GM19240 (cell line): ENCODE data around the gene LLGL1.

Experiments used
- DNase-seq: peaks from one replicate; pipeline ENCODE4 v3.0.0; 2011; ENCODE audit warnings: low spot score; ENCODE audit not compliant: insufficient read length

LLGL1 gene

DNA sequence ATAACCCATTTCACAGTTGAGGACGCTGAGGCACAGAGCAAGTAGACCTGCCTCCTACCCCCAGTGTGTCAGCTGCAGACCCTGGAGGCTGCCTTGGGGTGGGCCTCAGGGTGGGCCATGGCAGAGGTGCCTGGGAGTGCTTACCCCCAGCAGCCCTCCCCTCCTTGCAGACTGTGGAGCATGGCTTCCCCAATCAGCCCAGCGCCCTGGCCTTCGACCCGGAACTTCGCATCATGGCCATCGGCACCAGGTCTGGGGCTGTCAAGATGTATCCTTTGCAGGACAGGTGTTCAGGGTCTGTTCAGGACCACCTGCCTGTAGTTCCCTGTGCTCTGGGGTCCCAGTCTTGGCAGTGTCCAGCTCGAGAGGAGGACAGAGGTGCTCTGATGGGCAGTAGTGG is 4.3 kb downstream of the LLGL1 start:
- DNase-seq: no peak

DNA sequence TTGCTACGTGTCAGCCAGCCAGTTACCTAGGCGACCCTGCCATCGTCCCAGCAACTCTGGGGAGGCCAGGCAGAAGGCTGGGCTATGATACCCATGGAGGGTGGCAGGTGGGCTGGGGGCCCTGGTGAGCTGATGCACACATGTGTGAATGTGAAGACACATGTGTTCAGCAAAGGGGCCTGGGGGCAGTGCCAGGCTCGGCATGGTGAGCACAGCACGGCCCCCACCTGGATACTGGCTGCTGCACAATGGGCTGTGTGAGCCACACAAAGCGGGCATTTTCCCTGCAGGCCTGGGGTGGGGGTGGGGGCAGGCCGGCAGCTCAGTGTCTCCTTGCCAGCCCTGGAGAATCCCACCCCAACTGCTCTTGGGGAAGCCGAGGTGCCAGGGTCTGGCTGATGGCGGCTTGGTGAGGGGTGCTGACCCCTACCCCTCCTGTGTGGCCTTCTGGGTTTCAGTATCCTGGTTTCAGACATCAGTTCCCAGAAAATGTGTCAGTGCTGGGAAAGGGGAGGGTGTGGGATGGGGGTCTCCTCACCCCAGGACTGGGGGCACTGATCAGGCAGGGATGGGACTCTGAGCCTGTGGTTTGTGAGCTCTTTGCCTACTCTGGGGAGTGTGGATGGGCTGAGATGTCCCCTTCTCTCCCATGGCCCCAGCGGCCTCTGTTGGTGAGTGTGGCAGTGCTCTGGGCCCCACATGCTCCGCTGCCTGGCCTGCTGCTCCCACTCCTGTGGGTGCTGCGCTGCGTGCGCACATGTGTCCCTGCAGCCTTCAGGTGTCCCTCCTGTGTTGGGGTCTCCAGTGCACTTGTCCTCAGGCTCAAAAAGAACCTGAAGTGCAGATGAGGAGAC is 5.1 kb downstream of the LLGL1 start:
- no peak for DNase-seq

DNA sequence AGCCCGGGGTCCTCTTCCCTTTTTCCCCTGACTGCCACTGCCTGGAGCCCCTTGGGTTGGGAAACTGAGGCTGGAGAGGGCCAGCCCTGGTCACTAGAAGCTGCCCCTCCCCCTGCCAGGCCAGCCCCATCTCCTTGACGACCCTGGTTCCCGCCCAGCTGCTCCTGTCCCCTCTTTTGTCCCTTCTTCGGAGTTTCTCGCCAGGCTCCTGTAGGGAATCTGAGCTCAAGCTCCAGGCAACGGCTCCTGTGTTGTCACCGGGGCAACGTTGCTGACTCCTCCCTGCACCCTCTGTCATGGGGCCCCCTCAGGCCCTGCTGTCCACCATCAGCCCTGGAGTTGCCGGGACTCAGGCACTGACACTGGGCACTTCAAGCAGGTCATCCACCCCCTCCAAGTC is 5.7 kb downstream of the LLGL1 start:
- no peak for DNase-seq

DNA sequence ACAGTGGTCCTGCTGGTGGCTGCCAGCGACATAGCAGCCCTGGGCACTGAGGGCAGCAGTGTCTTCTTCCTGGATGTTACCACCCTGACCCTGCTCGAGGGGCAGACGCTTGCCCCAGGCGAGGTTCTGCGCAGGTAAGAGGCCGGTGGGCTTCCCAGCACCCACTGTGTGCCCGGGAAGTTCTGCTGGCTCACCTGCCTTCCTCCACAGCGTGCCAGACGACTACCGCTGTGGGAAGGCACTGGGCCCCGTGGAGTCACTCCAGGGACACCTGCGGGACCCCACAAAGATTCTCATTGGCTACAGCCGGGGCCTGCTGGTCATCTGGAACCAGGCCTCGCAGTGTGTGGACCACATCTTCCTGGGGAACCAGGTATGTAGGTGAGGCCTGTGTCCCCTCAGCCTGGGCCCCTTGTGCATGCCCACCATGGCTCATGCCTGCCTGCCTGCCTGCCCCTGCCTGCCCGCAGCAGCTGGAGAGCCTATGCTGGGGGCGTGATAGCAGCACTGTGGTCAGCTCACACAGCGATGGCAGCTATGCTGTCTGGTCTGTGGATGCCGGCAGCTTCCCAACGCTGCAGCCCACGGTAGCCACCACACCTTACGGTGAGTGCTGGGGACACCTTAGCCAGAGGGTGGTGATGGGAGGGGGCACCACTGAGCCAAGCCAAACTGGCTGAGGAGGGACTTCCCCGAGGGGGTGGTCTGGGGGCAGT is 8.5 kb downstream of the LLGL1 start:
- no peak for DNase-seq

DNA sequence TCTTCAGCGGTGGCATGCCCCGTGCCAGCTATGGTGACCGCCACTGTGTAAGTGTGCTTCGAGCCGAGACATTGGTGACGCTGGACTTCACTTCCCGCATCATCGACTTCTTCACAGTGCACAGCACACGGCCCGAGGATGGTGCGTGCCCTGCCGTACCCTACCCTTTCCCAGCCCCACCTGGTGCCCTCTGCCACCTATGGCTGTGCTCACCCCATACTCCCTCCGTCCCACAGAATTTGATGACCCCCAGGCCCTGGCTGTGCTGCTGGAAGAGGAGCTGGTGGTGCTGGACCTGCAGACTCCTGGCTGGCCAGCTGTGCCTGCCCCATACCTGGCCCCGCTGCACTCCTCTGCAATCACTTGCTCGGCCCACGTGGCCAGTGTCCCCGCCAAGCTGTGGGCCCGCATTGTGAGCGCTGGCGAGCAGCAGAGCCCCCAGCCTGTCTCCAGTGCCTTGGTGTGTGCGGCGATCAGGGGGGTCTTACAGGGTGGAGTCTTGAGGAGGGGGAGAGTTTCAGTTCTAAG is 9.5 kb downstream of the LLGL1 start:
- DNase-seq: no peak

DNA sequence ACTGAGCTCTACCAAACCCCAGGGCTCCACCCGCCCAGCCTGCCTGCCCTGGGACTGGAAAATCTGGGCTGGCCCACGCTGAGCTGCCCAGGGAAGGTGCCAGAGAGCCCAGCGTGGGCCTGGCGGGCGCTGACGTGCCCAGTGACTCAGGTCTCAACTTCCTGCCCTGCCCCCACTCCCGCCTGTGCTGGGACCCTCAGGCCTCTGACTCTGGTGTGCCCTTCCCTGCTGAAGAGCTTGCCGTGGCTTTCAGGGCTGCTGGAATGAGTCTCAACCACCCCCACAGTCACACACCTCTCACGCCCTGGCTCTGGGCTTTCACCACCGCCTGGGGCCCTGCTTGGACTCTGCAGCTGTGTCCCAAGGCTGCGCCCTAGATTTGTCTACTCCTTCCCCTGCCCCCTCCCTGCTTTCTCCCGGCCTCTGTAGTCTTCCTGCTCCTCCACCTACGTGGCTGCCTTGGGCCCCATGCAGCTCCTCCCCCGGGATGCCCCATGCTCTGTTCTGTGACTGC is 10.4 kb downstream of the LLGL1 start:
- no peak for DNase-seq

DNA sequence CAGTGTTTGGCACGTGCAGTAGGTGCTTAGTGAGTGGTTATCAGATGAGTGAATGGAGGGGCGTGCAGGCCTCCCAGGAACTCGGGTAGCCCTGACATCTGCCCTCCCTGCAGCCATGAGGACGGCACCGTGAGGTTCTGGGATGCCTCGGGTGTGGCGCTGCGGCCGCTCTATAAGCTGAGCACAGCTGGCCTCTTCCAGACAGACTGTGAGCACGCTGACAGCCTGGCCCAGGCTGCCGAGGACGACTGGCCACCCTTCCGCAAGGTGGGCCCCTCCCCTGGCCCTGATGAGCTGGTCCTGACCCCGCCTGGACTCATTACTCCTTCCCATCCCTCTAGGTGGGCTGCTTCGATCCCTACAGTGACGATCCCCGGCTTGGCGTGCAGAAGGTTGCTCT is 11.1 kb downstream of the LLGL1 start:
- no peak for DNase-seq

DNA sequence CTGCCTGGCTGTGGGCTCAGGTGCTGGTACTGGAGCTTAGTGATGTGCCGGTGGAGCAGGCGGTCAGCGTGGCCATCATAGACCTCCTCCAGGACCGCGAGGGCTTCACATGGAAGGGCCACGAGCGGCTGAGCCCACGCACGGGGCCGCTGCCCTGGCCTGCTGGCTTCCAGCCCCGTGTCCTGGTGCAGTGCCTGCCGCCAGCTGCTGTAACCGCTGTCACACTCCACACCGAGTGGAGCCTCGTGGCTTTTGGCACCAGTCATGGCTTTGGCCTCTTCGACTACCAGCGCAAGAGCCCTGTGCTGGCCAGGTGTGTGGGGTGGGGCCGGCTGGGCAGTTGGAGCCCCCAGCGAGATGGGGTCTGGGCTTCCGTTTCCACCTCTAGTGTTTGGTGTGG is 12.0 kb downstream of the LLGL1 start:
- DNase-seq: no peak

DNA sequence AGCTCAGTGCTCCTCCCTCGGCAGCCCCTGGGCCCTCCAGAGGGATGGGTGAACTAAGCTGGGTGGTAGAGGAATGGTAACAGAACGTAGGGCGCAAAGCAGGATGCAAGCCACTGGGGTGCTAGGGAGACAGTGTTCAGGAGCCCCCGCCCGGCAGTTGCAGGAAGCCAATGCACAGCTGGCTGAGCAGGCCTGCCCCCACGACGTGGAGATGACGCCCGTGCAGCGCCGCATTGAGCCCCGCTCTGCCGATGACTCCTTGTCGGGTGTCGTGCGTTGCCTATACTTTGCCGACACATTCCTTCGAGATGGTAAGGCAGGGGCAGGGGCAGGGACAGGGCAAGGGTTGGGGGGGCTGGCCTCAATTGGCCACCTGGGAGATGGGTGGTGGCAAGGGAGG is 12.9 kb downstream of the LLGL1 start:
- no peak for DNase-seq

DNA sequence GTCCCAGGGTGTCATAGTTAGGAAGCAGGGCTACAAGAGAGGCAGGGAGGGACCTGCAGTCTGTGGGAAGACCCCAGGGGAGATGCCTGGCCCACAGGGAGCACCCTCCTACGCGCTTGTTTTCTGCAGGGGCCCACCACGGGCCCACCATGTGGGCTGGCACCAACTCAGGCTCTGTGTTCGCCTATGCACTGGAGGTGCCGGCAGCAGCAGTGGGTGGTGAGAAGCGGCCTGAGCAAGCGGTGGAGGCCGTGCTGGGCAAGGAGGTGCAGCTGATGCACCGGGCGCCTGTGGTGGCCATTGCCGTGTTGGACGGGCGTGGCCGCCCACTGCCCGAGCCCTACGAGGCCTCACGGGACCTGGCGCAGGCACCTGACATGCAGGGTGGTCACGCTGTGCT is 15.0 kb downstream of the LLGL1 start:
- DNase-seq: no peak

DNA sequence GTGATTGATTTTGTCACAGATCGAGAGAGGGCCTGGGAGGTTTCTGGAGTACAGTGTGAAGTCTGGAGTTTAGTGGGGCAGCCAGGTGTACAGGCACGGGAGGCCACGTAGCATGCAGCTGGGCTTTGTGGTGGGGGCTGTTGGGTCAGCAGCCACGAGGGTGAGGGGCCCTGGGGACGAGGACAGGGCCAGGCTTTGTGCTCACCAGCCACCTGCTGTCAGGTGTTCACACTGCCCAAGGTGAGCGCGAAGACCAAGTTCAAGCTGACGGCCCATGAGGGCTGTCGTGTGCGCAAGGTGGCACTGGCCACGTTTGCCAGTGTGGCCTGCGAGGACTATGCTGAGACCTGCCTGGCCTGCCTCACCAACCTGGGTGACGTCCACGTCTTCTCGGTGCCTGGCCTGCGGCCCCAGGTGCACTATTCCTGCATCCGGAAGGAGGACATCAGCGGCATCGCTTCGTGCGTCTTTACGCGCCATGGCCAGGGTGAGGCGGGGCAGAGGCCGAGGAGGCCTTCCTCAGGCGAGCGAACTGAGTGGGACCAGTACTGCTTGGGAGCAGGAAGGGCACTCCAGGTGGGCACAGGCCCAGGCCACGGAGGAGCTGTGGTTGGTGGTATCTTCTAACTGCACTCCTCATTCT is 15.9 kb downstream of the LLGL1 start:
- DNase-seq: no peak

DNA sequence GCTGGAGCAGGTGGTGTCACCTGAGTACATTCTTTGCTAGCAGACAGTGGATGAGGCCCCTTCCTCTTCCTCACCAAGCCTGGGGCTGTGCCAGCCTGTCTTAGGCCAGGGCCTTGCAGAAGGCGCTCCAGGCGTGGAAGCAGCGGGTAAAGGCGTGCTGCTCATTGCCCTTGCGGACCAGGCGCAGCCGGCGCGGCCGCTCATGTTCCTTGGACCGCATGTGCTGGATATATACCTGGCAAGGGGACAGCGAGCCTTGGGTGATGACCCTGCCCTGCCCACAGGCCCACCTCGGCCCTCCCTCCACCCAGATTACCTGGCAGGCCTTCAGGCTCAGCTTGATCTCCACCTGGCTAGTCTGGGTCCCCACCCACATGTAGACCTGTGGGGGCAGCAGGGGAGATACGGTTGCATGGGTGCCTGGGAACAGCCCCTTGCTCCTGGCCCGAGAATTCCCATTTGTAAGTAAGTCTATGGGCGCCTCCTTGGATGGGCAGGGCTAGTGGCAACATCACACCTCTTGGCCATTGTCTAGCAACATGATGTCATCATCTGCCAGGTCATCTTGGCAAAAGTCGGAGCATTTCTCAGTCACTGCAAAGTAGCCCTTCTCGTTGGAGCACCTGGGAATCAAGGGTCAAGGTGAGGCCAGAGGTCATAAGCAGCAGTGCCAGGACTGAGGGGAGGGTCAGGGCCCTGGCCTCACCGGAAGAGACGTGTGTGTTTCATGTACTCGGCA is 19.8 kb downstream of the LLGL1 start:
- DNase-seq: no peak

DNA sequence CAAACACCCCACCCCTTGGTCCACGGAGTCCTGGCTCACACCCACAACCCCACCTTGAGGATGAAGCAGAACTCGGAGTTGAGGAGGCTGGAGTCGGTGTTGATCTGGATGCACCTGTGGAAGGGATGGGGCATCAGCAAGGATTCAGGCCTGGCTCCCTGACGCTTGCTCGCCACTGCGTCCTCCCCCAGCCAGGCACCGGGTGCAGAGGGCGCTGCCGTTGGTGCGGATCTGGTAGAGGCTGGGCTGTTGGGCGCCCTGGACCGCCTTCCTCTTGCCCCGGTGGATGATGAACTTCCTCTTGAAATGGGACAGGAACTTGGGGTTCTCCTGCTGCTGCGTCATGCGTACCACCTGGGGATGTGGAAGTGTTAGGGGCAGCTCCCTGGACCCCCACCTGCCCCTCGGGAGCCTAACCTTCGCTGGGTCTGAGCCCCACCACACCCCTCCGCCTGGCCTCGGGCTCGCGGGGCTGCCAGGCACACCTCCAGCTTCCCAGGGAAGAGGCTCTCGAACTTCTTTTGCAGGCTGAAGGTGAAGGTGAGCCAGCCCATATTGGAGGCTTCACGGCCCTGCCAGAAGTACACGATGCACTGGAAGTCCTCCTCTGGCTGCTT is 20.8 kb downstream of the LLGL1 start:
- DNase-seq: no peak

DNA sequence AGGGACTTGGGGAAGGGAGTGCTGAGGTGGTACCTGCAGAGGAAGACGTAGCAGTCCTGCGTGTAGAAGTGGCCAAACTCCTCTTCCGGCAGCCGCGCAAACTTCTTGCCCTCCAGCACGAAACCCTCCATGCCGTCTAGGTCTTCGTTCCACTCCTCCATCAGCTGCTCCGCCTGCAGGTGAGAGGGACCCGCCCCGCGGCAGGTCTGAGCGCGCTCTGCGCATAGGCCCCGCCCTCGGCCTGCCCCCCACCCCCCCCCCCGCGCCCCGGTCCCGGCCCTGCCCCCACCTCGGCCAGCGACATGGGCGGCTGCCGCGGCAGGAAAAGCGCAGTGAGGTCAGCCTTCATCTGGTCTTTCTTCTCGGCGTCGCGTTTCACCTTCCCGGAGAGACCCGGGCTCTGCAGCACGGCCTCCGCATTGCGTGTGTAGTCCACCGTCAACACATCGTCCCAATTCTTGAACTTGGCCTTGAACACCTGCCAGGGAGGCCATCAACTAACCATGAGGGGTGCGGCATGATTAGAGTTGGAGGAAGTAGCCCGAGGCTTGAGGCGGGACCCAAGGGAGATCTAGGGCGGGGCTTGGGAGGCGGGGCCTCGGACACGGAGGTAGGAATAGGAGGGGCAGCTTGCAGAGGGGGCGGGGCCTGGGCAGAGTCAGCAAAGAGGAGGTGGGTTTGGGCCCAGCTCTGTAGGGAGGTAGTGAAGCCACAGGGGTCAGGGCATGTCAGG is 21.6 kb downstream of the LLGL1 start:
- DNase-seq: peak; percentile 54

DNA sequence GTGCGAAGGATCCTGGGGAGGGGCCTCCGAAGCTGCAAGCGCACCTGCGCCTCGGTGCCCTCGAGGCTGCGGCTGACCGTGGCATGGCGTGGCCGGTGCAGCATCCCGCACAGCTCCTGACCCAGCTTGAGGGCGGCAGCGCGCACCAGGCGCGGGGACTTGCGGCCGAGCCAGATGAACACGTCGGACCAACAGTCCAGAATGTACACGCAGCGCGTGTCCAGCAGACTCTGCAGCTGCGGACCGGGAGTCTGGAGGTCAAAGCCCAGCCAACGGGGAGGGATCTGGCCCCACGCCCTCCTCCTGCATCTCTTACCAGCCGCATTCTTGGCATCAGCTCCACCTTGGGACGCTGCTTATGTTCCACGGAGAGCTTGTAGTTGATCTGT is 22.2 kb downstream of the LLGL1 start:
- DNase-seq: no peak

DNA sequence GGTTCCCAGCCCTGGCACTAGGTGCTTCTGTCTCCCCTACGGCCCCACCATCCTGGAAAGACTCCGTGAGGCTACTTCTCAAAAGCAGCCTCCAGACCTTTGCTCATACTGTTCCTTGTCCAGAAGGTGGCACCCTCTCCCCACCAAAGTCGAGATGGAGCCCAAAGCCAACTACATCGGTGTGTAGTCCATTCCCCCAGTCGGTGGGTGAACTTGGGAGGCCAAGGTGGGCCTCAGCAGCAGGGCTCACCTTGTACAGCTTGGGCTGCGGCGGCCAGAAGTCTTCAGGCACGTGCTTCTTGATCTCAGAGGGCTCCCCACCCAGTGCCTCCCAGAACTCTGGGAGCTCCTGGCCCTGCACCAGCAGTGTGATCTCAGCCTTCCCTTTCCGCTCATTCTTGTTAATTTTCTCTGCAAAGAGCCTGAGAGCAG is 22.9 kb downstream of the LLGL1 start:
- DNase-seq: peak; percentile 99

DNA sequence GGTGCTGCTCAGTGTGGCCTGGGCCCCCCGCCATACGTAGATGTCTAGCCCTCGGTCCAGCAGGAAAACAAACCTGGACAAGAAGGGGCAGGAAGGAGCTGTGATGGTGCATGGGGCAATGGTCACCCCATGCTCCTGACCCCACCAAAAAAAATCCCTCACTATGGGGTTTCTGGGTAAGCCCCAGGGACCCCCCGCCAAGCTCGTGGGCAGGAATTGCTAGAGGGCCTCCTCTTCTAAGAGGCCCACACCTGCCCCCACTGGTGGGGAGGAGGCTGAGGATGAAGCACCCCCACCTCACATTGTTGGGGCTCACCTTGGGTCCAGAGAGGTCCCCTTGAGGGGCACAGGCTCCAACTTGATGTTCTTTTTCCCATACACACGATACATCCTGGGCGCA is 23.4 kb downstream of the LLGL1 start:
- no peak for DNase-seq

DNA sequence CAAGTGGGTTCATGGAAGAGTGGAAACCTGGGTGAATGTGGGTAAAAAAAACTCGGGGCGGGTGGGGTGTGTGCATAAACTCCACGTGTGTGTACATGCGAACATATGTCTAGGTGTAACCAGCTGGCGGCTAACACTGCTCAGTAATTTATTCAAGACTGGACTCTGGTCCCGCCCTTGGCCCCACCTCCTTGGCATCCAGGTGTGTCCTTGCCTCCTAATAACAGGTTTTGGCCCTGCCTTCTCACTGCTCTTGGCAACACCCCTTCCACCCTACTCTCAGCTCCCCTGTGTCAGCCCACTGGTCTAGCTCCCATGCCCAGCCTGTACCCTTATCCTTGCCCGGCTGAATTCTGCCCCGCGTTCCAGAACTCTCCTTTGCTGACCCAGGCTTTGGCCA is 24.8 kb downstream of the LLGL1 start:
- DNase-seq: no peak

DNA sequence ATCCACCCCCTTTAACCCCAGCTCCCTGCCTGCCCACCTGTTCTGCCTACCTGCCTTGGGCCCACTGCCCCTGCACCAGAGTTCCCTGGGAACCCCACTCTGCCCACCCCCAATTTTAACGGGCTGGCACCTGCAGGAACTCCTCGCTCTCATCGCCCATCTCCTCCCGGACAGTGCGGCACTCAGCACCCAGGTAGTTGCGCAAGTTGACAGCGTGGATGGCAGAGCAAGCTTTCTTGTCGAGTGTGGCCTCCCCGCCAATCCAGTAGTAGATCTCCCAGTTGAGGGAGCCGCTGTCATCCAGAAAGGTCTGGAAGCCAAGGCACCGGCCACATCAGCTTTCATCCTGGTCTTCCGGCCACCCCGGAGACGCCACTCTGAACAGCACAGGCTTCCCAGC is 25.3 kb downstream of the LLGL1 start:
- DNase-seq: no peak

DNA sequence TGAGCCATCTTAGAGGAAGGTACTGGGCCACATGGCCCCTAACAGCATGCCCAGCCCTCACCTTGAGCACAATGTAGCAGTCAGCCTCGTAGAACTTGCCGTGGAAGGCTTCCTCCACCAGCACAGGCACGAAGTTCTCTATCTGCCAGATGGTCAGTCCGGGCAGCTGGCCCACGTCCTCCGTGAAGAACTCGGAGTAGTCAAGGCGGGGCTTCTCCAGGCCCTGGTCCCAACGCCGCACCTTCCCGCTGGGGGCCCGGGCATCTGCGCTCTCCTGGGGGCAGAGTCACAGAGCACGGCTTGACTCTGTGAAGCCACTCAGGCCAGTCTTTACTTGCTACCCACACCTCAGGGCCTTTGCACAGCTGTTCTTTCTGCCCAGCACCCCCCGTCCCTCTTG is 25.8 kb downstream of the LLGL1 start:
- no peak for DNase-seq
